Measurements from ENCODE around the gene DDO.

Gene DDO

GRCh38 chr6:110421749-110422443, 6.5 kb upstream of the DDO start:
- no peak for DNase-seq (ENCODE audit: low read depth, low spot score)

- DNase-seq (ENCODE audit: low read depth, low spot score): no peak
These were observed 3.8 kb upstream of the DDO start for GRCh38 chr6:110419028-110419739.

- DNase-seq (ENCODE audit: low read depth, low spot score): no peak
These were observed 3.2 kb upstream of the DDO start for GRCh38 chr6:110418594-110418993.

DNA sequence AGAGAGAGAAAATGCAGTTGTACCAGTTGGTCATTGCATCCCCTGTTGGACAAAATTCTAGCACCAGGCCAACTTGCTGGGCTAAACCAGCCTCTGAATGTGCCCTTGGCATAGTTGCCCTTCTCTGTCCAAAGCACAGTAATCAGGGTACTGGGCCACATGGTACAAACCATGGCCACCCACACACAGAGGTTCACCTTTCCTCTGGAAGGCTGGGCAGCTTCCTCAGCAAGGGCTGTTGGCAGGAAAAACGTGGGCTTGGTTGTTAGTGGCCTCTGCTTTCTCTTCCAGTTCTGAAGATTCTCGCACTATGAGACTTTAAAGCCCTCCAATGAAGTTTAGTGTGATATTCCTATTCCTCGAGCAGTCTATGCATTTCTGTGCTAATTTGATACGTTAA, 706 bp downstream of the DDO start:
- no peak for DNase-seq (ENCODE audit: low read depth, low spot score)

- no peak for DNase-seq (ENCODE audit: low read depth, low spot score)
These were observed 3.0 kb downstream of the DDO start for GRCh38 chr6:110412360-110412759.

GRCh38 chr6:110410511-110410910, 4.9 kb downstream of the DDO start:
- no peak for DNase-seq (ENCODE audit: low read depth, low spot score)

GRCh38 chr6:110409794-110410193, 5.6 kb downstream of the DDO start:
- no peak for DNase-seq (ENCODE audit: low read depth, low spot score)

GRCh38 chr6:110408901-110409300, 6.5 kb downstream of the DDO start:
- no peak for DNase-seq (ENCODE audit: low read depth, low spot score)

GRCh38 chr6:110404607-110405006, 10.8 kb downstream of the DDO start:
- no peak for DNase-seq (ENCODE audit: low read depth, low spot score)

GRCh38 chr6:110401585-110402176, 13.7 kb downstream of the DDO start:
- DNase-seq (ENCODE audit: low read depth, low spot score): no peak

DNA sequence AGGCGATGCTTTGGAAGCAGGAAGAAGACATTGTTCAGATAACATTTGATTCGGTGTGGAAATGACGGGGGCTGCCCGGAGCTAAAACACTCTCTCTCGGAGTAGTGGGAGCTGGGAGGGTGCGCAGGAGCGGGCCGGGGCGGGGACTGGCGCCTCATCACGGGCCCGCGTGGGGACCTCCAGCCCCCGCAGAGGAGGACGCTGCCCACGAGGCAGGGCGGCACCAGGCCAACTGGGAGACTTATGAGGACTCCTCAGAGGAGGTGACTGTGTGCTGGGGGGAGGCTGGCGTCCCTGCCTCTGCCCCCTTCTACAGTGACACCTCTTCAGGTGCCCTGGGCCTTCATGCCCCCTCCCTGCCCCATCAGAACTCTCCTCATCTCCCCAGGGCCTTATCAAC, 15.2 kb downstream of the DDO start:
- DNase-seq (ENCODE audit: low read depth, low spot score): no peak

- no peak for DNase-seq (ENCODE audit: low read depth, low spot score)
These were observed 15.9 kb downstream of the DDO start for GRCh38 chr6:110399219-110400071.

- no peak for DNase-seq (ENCODE audit: low read depth, low spot score)
These were observed 16.6 kb downstream of the DDO start for GRCh38 chr6:110398778-110399177.

- DNase-seq (ENCODE audit: low read depth, low spot score): no peak
These were observed 20.2 kb downstream of the DDO start for GRCh38 chr6:110395221-110395620.

DNA sequence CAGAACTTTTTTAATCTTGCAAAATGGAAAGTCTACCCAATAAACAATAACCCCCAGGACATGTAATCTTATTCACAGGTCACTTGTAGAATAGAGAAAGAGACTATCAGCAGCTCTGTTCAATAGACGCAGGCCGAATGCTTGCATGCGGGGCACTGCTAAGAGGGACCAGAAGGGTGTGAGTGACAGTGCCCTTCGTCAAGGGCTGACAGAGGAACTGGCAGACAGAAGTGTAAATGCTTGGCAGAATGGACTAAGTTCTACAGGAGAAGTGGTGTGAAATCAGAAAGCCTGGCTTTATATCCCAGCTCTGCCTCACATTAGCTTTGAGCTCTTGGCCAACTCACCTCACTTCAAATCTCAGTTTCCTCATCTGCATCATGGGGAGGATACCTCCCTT, 21.0 kb downstream of the DDO start:
- DNase-seq (ENCODE audit: low read depth, low spot score): no peak

DNA sequence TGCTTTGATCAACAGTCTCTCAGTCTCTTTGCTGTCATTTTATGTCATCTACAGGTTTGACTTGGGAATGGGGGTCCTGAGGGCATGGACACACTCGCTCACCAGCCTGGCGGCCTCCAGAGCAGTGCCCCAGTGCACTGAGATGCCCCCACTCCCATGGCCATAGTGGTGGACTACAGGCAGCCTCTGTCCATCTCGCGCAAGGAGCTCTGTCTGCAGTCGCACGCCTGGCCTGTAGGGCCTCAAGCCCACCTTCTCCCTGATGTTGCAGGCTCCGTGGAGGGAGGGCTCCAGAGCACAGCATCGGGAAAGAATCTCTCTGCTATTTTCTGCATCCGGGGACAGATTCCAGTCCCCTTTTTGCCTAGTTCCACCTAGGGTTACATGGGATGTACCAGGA, 22.6 kb downstream of the DDO start:
- no peak for DNase-seq (ENCODE audit: low read depth, low spot score)

DNA sequence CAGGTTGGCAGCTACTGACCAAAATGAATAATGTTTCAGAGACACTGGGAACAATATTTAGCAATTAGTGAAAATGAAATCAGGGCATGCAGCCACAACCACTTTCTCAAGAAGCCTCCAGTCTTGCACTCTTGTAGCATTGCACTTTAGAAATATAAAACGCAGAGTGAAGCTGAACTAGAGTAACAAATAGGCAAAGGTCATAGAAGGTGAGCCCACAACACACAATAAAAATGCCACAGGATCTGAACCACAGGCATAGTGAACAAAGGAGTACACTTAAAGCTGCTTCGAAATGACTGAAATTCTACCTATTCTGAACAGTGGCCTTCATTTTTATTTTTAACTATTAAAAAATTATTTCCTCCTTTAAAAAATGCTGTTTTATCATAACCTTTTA, 25.0 kb downstream of the DDO start:
- DNase-seq (ENCODE audit: low read depth, low spot score): no peak

GRCh38 chr6:110389689-110390382, 25.5 kb downstream of the DDO start:
- DNase-seq (ENCODE audit: low read depth, low spot score): no peak

GRCh38 chr6:110387986-110388385, 27.4 kb downstream of the DDO start:
- DNase-seq (ENCODE audit: low read depth, low spot score): no peak

DNA sequence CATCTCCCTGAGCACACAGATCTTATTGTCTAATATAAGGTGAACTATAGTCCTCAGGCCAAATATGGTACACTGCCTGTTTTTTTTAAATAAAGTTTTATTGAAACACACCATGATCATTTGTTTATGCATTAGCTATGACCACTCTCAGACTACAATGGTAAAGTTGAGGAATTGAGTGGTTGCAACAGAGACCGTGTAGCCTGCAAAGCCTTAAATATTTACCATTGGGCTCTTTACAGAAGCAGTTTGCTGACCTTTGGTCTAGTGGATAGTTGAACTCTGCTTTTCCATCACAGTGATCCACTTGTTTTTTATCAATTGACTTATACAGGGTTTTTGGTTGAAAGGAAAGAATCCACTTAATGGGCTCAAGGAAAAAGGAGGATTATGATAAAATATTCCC, 29.9 kb downstream of the DDO start:
- no peak for DNase-seq (ENCODE audit: low read depth, low spot score)

DNA sequence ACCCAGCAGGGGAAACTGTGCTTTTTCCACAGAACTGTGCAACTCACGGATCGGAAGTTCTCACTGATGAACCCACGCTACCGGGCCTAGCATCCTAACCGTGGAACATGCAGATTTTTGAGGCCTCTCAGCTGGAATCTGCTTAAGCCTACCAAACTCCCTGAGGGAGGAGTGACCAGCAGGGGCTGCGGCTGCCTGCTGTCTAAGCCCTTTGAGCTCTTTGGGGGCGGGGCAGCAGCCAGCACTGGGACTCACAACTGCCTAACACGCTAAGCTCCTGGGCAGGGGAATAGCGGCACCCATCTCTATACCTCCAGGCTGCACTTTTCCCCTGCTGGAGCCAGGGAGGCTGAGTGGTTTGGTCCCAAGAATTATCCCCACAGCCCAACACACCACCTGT, 36.8 kb downstream of the DDO start:
- DNase-seq (ENCODE audit: low read depth, low spot score): no peak

GRCh38 chr6:110369066-110369465, 46.3 kb downstream of the DDO start:
- DNase-seq (ENCODE audit: low read depth, low spot score): no peak

All from smooth muscle cell of the brain vasculature (primary cell).